Glomerular endothelial cell (primary cell): ENCODE data around the gene STK32C. TPM values are rescaled to one million over a fixed set of nuclear protein-coding genes. Genes with fewer than 3 reads are reported as not detected.
"Not testable (repeated sequence)": the region's sequence is repeated elsewhere in the genome, so short reads cannot be mapped to it uniquely, and the experiment has no call there.

Source experiments
- DNase-seq: peaks from one replicate; pipeline ENCODE4 v3.0.0-alpha.2; 2011; ENCODE audit warnings: low read depth, low spot score; ENCODE audit errors: extremely low read depth
- total RNA-seq: library from RNA; depleted of rRNA; stranded (reverse); fragments of >200 nt; gene quantifications from 2 replicates; pipeline ENCODE4 v1.2.3, GENCODE V29; 2015

Gene STK32C
- total RNA-seq, 1 donor from 2014 or later: 7.8 TPM

GRCh38 chr10:132270256-132270655 lies 37.5 kb downstream of the STK32C start:
- no peak for DNase-seq

- no peak for DNase-seq
Observed at GRCh38 chr10:132269266-132270230, 38.2 kb downstream of the STK32C start.

- DNase-seq: not testable (repeated sequence)
Observed at GRCh38 chr10:132267916-132268315, 39.8 kb downstream of the STK32C start.

GRCh38 chr10:132266594-132267161 lies 41.1 kb downstream of the STK32C start:
- DNase-seq: no peak

GRCh38 chr10:132265890-132266496 lies 41.8 kb downstream of the STK32C start:
- no peak for DNase-seq

GRCh38 chr10:132264966-132265889 lies 42.5 kb downstream of the STK32C start:
- DNase-seq: no peak

GRCh38 chr10:132264306-132264950 lies 43.3 kb downstream of the STK32C start:
- DNase-seq: no peak

- no peak for DNase-seq
Observed at GRCh38 chr10:132263866-132264265, 43.9 kb downstream of the STK32C start.

- DNase-seq: no peak
Observed at GRCh38 chr10:132259702-132260482, 47.9 kb downstream of the STK32C start.

GRCh38 chr10:132258423-132258822 lies 49.3 kb downstream of the STK32C start:
- DNase-seq: no peak

- DNase-seq: no peak
Observed at GRCh38 chr10:132257907-132258306, 49.8 kb downstream of the STK32C start.

- DNase-seq: no peak
Observed at GRCh38 chr10:132257271-132257670, 50.5 kb downstream of the STK32C start.

- no peak for DNase-seq
Observed at GRCh38 chr10:132256866-132257265, 50.9 kb downstream of the STK32C start.

GRCh38 chr10:132255489-132256344 lies 52.0 kb downstream of the STK32C start:
- no peak for DNase-seq

- DNase-seq: no peak
Observed at GRCh38 chr10:132254841-132255240, 52.9 kb downstream of the STK32C start.

- DNase-seq: no peak
Observed at GRCh38 chr10:132253092-132253687, 54.6 kb downstream of the STK32C start.

GRCh38 chr10:132252412-132252811 lies 55.3 kb downstream of the STK32C start:
- no peak for DNase-seq

GRCh38 chr10:132251928-132252327 lies 55.8 kb downstream of the STK32C start:
- no peak for DNase-seq
